GM18511 (cell line): Measurements from ENCODE around the gene DPYD.

Experiments used
- ATAC-seq: cut with Tn5 transposase; IDR thresholded peaks from one replicate; pipeline ENCODE4 v1.9.1; 2021; ENCODE audit warnings: mild to moderate bottlenecking, moderate library complexity; ENCODE audit not compliant: unreplicated experiment

The DPYD gene

DNA sequence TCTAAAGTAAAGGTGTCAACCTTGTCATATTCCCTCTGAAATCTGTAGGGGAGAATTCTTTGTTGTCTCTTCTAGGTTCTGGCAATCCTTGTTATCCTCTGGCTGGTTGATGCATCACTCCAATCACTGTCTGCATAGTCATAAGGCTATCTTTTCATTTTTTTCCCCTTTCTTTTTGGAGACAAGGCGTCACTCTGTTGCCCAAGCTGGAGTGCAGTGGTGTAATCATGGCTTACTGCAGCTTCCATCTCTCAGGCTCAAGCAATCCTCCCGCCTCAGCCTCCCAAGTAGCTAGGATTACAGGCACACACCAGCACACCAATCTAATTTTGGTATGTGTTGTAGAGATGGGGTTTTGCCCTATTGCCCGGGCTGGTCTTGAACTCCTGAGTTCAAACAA, 12.9 kb downstream of the DPYD start:
- no peak for ATAC-seq

DNA sequence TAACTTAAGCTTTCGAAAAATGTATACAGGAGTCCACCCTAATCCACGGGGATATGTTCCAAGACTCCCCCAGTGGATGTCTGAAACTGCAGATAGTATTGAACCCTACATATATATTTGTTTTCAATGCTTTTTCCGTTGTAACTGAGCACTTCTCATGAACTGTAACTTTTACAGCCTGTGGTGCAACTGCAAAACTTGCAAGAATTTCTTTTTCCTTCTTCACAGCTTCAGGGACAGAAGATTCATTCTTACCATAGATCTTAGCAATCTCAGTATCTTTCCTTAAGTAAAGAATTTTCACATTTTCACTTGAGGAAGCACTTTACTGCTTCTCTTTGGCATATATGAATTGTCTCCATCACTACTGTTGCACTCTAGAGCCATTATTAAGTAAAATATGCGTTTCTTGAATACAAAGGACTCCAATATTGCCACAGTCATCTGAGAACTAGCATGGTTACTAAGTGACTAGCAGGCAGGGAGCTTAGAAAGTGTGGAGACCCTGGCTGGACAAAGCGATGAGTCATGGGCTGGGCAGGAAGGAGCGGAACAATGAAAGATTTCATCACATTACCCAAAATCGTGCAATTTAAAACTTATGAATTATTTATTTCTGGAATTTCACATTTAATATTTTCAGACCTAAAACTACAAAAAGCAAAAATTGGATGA, 14.1 kb downstream of the DPYD start:
- ATAC-seq = no peak

DNA sequence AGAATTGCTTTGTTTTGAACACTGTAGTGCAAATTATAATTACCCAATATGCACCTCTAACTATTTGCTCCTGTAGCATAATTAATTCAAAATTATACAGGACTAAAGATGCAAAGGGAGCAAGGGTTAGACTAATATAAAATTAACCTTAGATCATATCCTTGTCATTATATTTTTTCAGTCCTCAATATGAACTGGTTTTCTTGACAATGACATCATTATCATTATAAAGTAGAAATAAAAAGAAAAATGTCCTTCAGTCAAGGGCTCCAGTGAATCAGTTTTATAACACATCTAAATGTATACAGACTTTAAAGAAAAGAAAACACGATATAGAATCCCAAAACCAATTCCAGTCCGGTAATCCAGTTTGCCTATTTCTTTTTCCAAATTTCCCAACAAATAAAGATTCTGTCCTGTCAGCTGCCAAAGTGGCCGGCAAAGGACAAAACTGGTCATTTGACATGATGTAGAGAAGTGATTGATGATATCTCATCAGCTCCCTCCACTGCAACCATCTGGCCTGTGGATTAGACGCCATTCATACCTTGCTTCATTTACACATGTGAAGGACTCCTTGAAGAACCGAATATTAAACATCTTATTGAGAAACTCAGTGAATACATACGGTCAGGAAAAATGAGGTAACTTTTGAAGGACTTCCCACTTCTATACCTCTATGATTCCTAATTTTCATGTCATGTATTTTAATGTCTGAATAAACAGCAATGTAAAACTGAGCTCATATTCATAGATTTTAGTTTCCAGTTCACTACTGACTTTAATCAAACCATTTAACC, 15.5 kb downstream of the DPYD start:
- no peak for ATAC-seq

DNA sequence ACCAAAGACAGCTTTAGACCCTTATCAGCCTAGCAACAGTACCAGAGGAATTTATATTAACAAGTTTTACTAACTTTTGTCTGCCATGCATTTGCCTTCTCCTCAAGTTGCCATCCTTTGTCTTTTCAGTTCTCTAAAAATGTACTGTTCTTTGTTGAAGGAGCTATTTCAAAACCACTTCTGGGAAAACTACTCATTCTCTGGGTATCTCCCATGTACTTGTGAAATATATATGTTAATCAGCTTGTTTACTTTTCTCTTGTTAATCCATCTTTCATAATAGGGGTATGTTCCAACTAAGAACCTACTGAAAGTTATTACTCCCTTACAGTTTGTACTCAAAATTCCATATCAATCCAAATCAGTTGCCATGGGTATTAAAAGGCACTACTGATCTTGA, 16.3 kb downstream of the DPYD start:
- ATAC-seq = no peak

DNA sequence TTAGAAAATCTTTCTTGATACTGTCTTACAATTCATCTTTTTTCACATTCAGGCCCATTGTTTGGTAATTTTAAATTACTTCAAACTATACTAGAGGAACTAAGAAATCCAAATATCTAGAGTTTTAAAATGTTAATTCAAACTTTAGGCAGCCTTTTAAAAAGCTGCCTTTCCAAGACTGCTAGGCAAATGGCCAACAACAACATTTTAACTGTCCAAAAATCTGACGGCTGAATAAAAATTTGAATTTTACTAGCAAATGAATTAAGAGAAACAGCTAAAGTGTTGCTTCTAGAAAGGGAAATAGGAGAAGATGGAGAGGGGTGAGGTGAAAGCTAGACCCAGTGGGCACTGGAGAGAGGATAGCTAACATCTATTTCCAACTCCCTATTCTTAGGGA, 17.2 kb downstream of the DPYD start:
- no peak for ATAC-seq

DNA sequence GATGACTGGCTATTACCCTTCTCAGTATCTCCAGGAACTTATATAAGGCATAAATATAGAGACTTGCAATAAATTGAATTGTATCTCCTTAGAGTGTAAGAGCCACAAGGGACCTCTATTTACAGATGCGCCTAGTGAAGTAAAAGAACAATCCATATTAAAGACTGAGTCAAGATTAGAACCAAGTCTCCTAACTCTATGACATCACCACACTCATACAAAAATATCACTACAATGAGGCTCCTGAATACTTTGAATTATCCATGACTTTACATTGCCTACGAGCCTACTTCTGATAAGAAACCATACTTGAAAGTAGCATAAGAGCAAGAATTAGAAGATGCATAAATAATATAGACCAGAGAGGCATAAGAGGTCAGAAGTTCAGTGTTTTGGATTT, 18.8 kb downstream of the DPYD start:
- ATAC-seq = no peak

DNA sequence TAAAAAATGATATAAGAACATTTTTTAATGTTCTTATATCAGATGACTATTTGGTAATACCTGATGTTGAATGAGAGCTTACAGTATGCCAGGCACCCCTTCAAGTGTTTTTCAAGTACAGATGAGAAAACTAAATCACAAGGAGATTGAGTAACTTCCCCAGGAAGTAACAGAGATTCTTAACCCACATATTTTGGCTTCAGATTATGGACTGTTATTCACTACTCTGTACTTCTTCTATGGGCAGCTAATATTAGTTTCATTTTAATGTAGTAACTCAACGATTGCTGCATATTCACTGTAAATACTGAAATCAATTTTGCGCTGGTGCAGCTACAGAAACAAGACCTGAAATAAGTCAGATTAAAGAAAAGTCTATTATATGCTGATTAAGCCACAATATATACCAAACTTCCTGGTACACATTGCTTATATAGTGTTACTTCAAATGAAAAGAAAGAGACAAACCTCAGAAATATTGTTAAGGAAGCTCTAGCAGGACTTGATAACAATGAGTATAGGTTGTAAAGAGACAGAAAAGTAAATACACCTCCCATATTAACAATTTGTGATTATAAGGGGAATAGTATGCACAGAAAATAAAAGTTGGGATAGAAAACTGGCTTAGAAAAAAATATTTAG, 19.7 kb downstream of the DPYD start:
- no peak for ATAC-seq

DNA sequence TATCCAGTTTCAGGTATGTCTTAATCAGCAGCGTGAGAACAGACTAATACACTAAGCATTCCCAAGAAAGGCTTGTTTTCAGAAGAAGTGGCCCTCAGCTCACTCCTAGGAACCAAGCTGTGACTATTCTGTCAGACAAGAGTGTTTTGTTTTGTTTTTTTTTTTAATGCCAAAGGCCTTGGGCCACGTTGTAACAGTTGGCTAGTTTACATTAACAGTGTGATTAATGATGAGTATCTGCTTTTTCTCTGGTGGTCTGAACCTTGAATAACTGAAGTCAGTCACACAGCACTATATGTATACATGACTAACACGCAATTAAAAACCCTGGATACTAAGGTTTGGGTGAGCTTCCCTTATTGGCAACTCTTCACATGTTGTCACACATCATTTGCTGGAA, 21.9 kb downstream of the DPYD start:
- ATAC-seq = no peak

DNA sequence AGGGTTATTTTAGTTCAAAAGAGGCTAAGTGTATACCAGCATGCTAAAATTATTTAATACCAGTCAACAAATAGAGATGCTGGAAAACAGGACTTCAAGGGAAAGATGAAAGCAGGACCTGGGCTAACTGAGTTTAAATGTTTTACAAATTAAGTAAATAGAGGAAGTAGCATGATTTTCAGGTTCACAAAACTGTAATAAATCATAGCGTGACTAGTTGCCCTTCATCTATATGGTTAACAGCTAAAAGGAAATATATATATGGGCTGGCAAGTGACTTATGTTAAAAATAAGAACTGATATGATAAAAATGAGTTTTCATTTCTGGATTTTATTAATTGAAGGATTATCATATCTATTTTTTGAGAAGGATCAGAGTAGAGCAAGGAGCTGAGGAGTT, 25.6 kb downstream of the DPYD start:
- no peak for ATAC-seq

DNA sequence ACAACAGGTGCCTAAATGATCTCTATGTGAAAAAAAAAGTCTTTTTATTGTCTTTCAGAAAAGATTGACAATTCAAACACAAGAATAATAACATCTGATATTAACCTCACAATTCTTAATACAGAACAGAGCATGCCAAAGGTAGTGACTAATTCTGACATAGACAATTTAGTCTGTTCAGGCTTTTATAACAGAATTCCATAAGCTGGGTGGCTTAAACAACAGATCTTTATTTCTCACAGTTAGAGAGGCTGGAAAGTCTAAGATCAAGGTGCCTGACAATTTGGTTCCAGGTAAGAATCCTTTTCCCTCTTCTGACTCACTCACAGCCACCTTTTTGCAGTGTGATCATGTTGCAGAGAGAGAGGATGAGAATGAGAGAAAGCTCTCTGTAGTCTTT, 27.0 kb downstream of the DPYD start:
- ATAC-seq = no peak

DNA sequence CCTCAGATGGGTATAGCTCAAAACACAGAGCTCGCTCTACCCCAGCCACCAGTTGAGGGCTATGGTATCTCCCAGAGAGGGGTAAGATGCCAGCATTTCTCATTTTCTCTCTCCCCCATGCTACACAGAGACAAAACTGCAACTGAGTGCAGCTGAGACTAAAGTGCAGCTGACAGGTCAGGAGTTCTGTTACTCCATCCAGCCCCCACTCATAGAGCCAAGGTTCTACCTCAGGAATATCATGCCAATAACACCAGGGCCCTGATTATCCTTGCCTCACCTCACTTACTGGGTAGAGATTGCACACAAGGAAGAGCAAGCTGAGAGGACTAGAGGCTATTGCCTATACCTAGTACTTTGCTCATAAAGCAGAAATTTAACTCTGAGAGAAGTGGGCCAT, 34.6 kb downstream of the DPYD start:
- ATAC-seq = no peak

DNA sequence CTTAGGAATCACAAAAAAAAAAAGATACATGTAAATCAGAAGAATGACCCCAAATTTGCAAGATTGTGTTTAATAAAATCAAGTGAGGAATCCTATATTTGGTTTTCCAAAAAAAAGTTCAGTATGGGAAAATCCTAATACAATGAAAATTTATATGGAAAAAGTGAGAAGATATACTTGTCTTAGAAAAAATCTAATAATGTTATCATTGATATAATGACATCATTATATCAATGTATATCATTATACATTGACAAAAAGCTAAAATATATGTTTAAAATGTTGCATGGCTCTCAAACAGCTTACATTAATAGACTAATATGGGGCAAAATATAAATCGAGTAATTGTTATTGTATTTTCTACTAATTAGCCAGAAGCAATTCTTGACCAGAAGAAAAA, 37.0 kb downstream of the DPYD start:
- no peak for ATAC-seq

DNA sequence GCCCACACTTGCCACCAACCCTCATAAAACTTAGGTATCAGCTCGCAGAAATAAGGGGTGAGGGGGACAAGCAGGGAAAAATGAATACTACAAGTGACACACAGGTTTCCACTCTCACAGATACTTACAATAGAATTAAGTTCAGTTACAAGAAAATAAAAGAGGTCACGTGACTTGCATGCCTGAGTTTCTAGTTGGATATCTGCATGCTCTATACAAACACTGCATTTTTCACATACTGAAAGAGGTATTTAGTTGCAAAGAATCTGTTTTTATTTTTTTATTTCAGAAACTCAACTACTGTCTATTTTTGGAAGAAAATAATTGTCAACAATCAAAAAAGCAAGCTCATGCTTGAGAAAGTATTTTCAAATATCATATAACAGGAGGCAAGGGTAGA, 43.5 kb downstream of the DPYD start:
- no peak for ATAC-seq

DNA sequence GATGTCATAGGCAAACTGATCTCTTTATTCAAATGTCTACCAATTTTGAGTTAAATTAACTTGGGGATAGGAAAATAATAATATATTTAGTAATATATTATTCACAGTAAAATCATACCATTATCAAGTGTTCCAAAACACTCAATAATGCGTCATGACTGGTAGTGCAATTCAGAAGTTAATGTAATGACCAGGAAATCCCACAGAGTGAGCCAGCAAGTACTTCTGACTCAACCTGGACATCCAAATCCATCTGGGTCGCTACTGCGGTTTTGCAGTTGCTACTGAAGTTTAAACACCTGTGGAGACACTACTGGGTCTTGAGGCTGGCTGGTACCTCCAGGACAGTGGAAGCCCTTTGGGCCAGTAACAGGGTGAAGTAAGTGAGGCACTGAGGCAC, 44.8 kb downstream of the DPYD start:
- no peak for ATAC-seq

DNA sequence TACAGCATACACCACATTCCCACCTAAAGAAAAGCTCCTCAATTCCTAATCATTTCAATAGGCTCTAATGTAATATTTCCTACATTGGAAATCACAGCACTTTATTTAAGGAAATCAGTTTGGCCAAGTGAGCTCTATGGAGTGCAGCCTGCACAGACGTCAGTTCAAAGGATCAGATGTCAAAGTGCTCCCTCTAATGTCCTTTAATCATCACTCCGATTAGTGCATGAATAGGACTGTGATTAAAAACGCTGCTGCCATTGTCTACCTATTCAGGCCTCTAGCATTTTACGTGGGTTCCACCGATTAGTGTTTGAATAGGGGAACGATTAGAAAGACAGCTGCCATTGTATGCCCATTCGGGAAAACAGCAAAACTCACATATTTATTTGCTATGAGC, 50.2 kb downstream of the DPYD start:
- ATAC-seq = no peak

DNA sequence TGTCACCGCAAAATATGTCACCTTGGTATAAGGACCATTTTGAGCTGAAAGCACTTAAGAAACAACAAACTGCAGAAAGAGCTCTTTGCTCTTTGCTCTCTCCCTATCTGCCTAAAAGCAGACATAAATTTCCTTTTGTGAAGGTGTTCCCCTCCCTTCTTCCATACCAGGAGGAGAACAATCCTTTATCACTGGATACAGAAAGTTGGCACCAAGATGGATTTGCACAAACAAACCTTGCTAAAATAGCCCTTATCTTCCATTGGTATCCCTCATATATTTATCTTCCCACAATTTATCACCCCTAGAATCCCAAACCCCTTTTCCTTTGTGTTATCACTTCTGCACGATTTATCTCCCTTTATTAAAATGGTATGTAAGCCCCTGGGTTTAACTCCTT, 51.4 kb downstream of the DPYD start:
- ATAC-seq = no peak

DNA sequence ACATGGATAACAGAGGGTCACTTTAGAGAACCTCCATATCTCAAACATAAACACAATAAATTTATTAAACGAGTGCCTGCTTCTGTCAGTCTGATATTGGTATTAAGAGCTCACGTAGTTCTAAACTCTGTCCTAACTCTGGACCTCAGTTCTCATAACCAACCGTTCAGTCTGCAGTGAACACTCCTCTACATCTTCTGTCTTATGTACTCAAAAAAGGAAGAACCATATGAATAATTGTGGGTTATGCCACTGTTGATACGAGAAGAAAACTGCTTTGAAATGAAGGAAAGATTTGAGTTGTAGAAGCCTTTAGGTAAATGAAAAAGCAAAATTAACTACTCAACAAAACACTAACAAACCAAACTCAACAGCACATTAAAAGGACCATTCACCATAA, 53.7 kb downstream of the DPYD start:
- no peak for ATAC-seq

DNA sequence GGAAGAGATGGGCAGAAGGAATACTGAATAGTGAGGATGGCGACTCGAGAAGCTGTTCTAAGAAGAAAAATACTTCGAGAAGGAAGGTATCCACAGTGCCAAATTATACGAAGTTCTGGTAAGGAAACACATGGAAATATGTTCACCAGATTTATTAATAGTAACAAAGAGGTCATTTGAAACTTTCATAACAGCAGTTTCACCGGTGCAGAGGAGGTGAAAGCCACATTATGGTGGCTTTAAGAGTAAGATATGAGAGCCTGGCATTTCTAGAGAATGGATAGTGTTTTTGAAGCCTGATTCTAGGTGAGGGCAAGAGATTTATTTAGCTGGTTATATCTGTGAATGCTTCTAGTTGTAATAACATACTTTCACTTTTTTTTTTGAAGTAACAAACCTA, 56.2 kb downstream of the DPYD start:
- no peak for ATAC-seq

DNA sequence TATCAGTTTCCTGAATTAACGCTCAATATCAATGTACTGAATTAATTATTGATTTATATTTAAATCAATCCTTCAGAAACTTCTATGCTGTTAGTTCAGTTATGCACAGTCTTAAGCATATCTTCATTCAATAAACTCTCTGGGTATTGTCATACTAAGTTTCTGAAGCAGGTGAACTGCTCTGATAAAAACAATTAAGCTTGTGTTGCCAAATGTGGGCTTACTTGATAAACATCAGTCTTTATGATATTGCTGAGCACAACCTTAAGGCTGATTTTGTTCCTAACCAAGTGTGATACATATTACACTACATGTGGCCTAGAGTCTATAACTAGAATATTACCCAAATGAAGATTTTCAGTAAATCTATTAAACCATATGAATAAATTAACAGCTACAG, 67.6 kb downstream of the DPYD start:
- ATAC-seq = no peak

DNA sequence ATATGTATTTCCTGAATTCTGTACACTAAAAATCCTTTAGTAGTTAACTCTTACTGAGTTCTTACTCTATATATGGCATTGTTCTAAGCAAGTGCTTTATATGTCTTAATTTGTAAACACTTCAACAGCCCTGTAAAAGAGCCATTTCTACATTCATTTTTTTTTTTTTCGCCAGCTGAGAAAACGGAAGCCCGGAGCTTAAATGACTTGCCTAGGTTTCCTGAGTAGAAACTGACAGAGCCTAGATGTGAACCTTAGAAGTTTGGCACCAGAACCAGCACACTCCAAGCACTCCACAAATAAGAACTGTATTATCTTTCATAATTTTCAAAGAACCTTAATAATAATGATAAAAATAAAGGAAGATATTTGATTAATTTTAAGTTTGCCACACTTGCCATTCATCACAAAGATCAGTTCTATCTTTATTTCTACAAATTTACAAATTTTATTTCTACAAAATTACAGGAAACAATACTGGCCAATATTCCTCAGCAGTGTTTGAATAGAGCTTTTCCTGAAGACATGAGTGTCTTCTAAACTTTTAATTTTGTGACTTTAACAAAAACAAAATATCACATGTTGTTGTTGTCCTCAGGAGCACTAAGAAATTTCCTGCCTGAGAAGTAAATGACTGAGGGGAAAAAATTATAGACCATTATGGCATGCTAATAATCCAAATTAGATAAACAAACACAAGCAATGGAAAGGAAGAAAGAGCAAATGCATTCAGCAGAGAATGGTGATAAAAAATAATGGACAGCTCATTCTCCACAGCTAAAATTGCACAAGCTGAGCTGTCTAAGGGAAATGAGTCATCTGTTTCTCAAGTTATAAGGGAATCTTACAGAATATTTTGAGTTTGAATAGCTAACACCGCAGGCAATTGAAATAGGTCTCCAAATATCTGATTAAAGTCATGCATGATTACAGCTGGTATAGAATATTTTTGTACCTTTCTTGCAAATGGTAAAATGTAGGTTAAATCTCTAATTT, 71.2 kb downstream of the DPYD start:
- ATAC-seq = peak; percentile 50

DNA sequence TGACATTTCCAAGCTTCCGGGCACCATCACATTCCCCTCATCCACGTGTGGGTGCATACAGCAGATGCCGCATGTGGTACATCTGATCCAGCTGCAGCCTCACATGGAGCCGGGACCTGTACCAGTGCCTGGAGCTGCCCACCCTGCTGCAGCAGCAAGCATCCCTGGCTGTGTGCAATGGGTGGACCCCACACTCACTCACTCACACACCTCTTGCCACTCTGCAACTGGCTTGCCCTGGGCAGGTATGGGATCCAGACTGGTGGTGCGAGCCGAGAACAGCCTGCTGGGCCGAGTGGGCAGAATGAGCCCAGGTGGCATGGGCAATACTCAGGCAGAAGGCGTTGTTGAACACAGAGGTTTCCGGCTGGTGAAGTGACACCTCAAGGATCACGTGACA, 75.0 kb downstream of the DPYD start:
- no peak for ATAC-seq
